Retina (tissue), 1 donor: Measurements from ENCODE around the gene VPS18.

Source experiments
- DNase-seq: peaks from one replicate; pipeline ENCODE4 v3.0.0-alpha.2; 2016

The VPS18 gene

GRCh38 chr15:40936709-40937666, 42.7 kb downstream of the VPS18 start:
- peak; percentile 59 for DNase-seq

- no peak for DNase-seq
These were observed 43.7 kb downstream of the VPS18 start for GRCh38 chr15:40937762-40938535.

- DNase-seq, result no peak
These were observed 44.3 kb downstream of the VPS18 start for GRCh38 chr15:40938536-40938870.

GRCh38 chr15:40940296-40940801, 46.1 kb downstream of the VPS18 start:
- DNase-seq, result peak; percentile 40

GRCh38 chr15:40941068-40941527, 46.8 kb downstream of the VPS18 start:
- DNase-seq, result peak; percentile 80

GRCh38 chr15:40941528-40942336, 47.5 kb downstream of the VPS18 start:
- DNase-seq, result peak; percentile 81

GRCh38 chr15:40942337-40942854, 48.1 kb downstream of the VPS18 start:
- no peak for DNase-seq

- DNase-seq, result no peak
These were observed 48.6 kb downstream of the VPS18 start for GRCh38 chr15:40942878-40943277.

GRCh38 chr15:40943764-40944365, 49.6 kb downstream of the VPS18 start:
- DNase-seq, result no peak

GRCh38 chr15:40944510-40945296, 50.5 kb downstream of the VPS18 start:
- no peak for DNase-seq

GRCh38 chr15:40948706-40949473, 54.6 kb downstream of the VPS18 start:
- DNase-seq, result no peak

GRCh38 chr15:40949756-40950207, 55.5 kb downstream of the VPS18 start:
- no peak for DNase-seq

GRCh38 chr15:40951764-40952163, 57.5 kb downstream of the VPS18 start:
- DNase-seq, result no peak

GRCh38 chr15:40952301-40952900, 58.2 kb downstream of the VPS18 start:
- no peak for DNase-seq

- peak; percentile 97 for DNase-seq
These were observed 58.9 kb downstream of the VPS18 start, which contains the start of gene CHAC1 for GRCh38 chr15:40952901-40953712. TSS of gene CHAC1 (plus strand) at chr15:40953471. CDS start at chr15:40953584, 113 bp downstream.
